HEK293T (cell line): ENCODE measurements around the gene RBFOX2.

Experiments used
- CTCF ChIA-PET: fragments of 350-600 bp; formaldehyde crosslinking; extraction: SDS; loops from one replicate; lab custom pipeline; 2021; ENCODE audit warnings: antibody characterized with exemption, inconsistent platforms; lab: Yijun Ruan, JAX
- POLR2A ChIA-PET: fragments of 350-600 bp; formaldehyde crosslinking; extraction: SDS; loops from one replicate; lab custom pipeline; 2020; ENCODE audit warnings: antibody characterized with exemption, inconsistent platforms; lab: Yijun Ruan, JAX
- DNase-seq: peaks from one replicate; pipeline ENCODE4 v3.0.0; 2012; ENCODE audit warnings: mixed read lengths; ENCODE audit errors: extremely low spot score
- ARNT ChIP-seq: fragments of 450-650 bp; IDR thresholded peaks from 2 replicates; pipeline ENCODE4 v1.6.1; 2017; ENCODE audit warnings: mild to moderate bottlenecking
- BHLHE40 ChIP-seq: fragments of 450-650 bp; IDR thresholded peaks from 2 replicates; pipeline ENCODE4 v1.6.1; 2016; ENCODE audit warnings: mild to moderate bottlenecking, moderate library complexity, borderline replicate concordance
- CTBP1 ChIP-seq: fragments of 450-650 bp; IDR thresholded peaks from 2 replicates; pipeline ENCODE4 v1.6.1; 2016; ENCODE audit warnings: borderline replicate concordance
- ELF4 ChIP-seq: fragments of 450-650 bp; IDR thresholded peaks from 2 replicates; pipeline ENCODE4 v1.6.1; 2017; ENCODE audit warnings: antibody characterized with exemption
- FOXA1 ChIP-seq: fragments of 450-650 bp; IDR thresholded peaks from 2 replicates; pipeline ENCODE4 v1.6.1; 2016; ENCODE audit warnings: mild to moderate bottlenecking
- HDGF ChIP-seq: fragments of 450-650 bp; IDR thresholded peaks from 2 replicates; pipeline ENCODE4 v1.6.1; 2017; ENCODE audit warnings: antibody characterized with exemption, borderline replicate concordance
- L3MBTL2 ChIP-seq: fragments of 450-650 bp; conservative IDR thresholded peaks from 2 replicates; pipeline ENCODE4 v1.6.1; 2016; ENCODE audit warnings: mild to moderate bottlenecking
- LEF1 ChIP-seq: fragments of 450-650 bp; IDR thresholded peaks from 2 replicates; pipeline ENCODE4 v1.6.1; 2017; ENCODE audit warnings: mild to moderate bottlenecking, borderline replicate concordance
- NFRKB ChIP-seq: fragments of 450-650 bp; IDR thresholded peaks from 2 replicates; pipeline ENCODE4 v1.6.1; 2016; ENCODE audit warnings: mild to moderate bottlenecking, moderate library complexity
- PKNOX1 ChIP-seq: fragments of 450-650 bp; IDR thresholded peaks from 2 replicates; pipeline ENCODE4 v1.6.1; 2016
- SP1 ChIP-seq: fragments of 450-650 bp; IDR thresholded peaks from 2 replicates; pipeline ENCODE4 v1.6.1; 2017
- SUZ12 ChIP-seq: fragments of 450-650 bp; IDR thresholded peaks from 2 replicates; pipeline ENCODE4 v1.6.1; 2016; ENCODE audit warnings: mild to moderate bottlenecking
- TARDBP ChIP-seq: fragments of 450-650 bp; IDR thresholded peaks from 2 replicates; pipeline ENCODE4 v1.6.1; 2016
- ZNF384 ChIP-seq: fragments of 450-650 bp; IDR thresholded peaks from 2 replicates; pipeline ENCODE4 v1.6.1; 2016

Gene RBFOX2

GRCh38 chr22:35955546-35955945 is 73.1 kb downstream of the RBFOX2 start:
- TF ChIP-seq BHLHE40 (no peak), SP1 (no peak), HDGF (no peak), FOXA1 (no peak)
- no peak for DNase-seq
- ChIA-PET POLR2A (no interaction called here), CTCF (no interaction called here)

- ChIA-PET POLR2A (interaction anchor here (2.4 kb wide), 1 partner anchor 113 kb away, joined by 7 read pairs; no protein-coding TSS in a partner anchor), CTCF (no interaction called here)
- DNase-seq: no peak
- no peak for TF ChIP-seq TARDBP
- TF ChIP-seq SUZ12: no peak
- no peak for TF ChIP-seq ARNT
- TF ChIP-seq ZNF384: no peak
- no peak for TF ChIP-seq BHLHE40
- TF ChIP-seq PKNOX1: no peak
These were observed 76.0 kb downstream of the RBFOX2 start for GRCh38 chr22:35952576-35952975.

GRCh38 chr22:35950262-35950661 is 78.4 kb downstream of the RBFOX2 start:
- POLR2A ChIA-PET: no interaction called here
- DNase-seq: no peak
- TF ChIP-seq LEF1: no peak
- no peak for TF ChIP-seq CTBP1
- no peak for TF ChIP-seq TARDBP
- TF ChIP-seq NFRKB: no peak
- TF ChIP-seq BHLHE40: no peak
- no peak for TF ChIP-seq L3MBTL2
- no peak for TF ChIP-seq PKNOX1
- CTCF ChIA-PET: no interaction called here

GRCh38 chr22:35949243-35949642 is 79.4 kb downstream of the RBFOX2 start:
- CTCF ChIA-PET: no interaction called here
- no peak for DNase-seq
- POLR2A ChIA-PET: no interaction called here
- TF ChIP-seq NFRKB: no peak

- POLR2A ChIA-PET: no interaction called here
These were observed 80.7 kb downstream of the RBFOX2 start for GRCh38 chr22:35947794-35948425.

GRCh38 chr22:35944458-35944857 is 84.2 kb downstream of the RBFOX2 start:
- CTCF ChIA-PET: no interaction called here
- POLR2A ChIA-PET: no interaction called here
- no peak for DNase-seq
- TF ChIP-seq ELF4: no peak
- TF ChIP-seq PKNOX1: peak; percentile 67

More at GRCh38 chr22:35947794-35948425, 80.7 kb downstream of the RBFOX2 start:
- TF ChIP-seq ARNT (no peak), TARDBP (no peak), HDGF (no peak), LEF1 (no peak), CTBP1 (no peak), NFRKB (no peak)
- CTCF ChIA-PET: no interaction called here
- DNase-seq: no peak

GRCh38 chr22:35940166-35940565 is 88.5 kb downstream of the RBFOX2 start:
- DNase-seq: no peak
- ChIA-PET CTCF (no interaction called here), POLR2A (interaction anchor here (1.3 kb wide), 1 partner anchor 126 kb away, joined by 5 read pairs; no protein-coding TSS in a partner anchor)
- no peak for TF ChIP-seq TARDBP
- no peak for TF ChIP-seq BHLHE40
- no peak for TF ChIP-seq SP1
- TF ChIP-seq PKNOX1: no peak
- no peak for TF ChIP-seq FOXA1
- no peak for TF ChIP-seq SUZ12
- no peak for TF ChIP-seq NFRKB
- no peak for TF ChIP-seq ELF4

- ChIA-PET CTCF (no interaction called here), POLR2A (no interaction called here)
- no peak for DNase-seq
- no peak for TF ChIP-seq L3MBTL2
- no peak for TF ChIP-seq BHLHE40
These were observed 90.4 kb downstream of the RBFOX2 start for GRCh38 chr22:35938226-35938625.
